Esophagus (tissue), 2 donors: ENCODE data around the gene PDZD2. TPM values are rescaled to one million over a fixed set of nuclear protein-coding genes. Genes with fewer than 3 reads are reported as not detected.

Experiments used
- H3K27ac ChIP-seq, 2 donors: one replicate each; pipeline ENCODE4 v1.5.1; 2013; ENCODE audit warnings: low read depth in 2 of 2, mild to moderate bottlenecking in 2 of 2, inconsistent platforms in 1 of 2, low read length in 1 of 2, moderate library complexity in 1 of 2
- H3K27me3 ChIP-seq, 2 donors: one replicate each; pipeline ENCODE4 v1.6.1; 2013; ENCODE audit warnings: low read length in 2 of 2, control low read depth in 1 of 2, mild to moderate bottlenecking in 1 of 2; ENCODE audit not compliant: insufficient read depth in 2 of 2, control insufficient read depth in 1 of 2
- H3K36me3 ChIP-seq, 2 donors: one replicate each; pipeline ENCODE4 v1.6.1; 2013; ENCODE audit warnings: low read length in 1 of 2; ENCODE audit not compliant: control insufficient read depth in 2 of 2, insufficient read depth in 2 of 2
- H3K4me1 ChIP-seq, 2 donors: one replicate each; pipeline ENCODE4 v1.6.1; 2013; ENCODE audit warnings: low read length in 1 of 2; ENCODE audit not compliant: control insufficient read depth in 2 of 2, insufficient read depth in 2 of 2
- H3K4me3 ChIP-seq, 2 donors: one replicate each; pipeline ENCODE4 v1.5.1; 2013; ENCODE audit warnings: low read length in 2 of 2, mild to moderate bottlenecking in 2 of 2, low read depth in 1 of 2, moderate library complexity in 1 of 2
- H3K9me3 ChIP-seq, 2 donors: one replicate each; pipeline ENCODE4 v1.6.1; 2013; ENCODE audit warnings: mild to moderate bottlenecking in 2 of 2, low read depth in 1 of 2, low read length in 1 of 2, moderate library complexity in 1 of 2; ENCODE audit not compliant: control insufficient read depth in 2 of 2, insufficient read depth in 1 of 2
- WGBS, 2 donors: extraction: QIAGEN DNeasy Blood & Tissue Kit; methylation state at CpG; one replicate each; pipeline ENCODE4 v1.1.7; 2013; 5-methylcytosine and 5-hydroxymethylcytosine counted together
- polyA plus RNA-seq, 2 donors: library from polyadenylated mRNA; stranded (reverse); fragments of 200-250 nt; gene quantifications; one replicate each; pipeline ENCODE4 v1.2.3, GENCODE V29; 2013
- donor health status: healthy with polysubstance abuse.
- donor health status: Bipolar disorder and iron deficiency.

Gene PDZD2
- polyA plus RNA-seq, 2 donors: 6.6 to 15.3 TPM

- Histone ChIP-seq H3K4me3 (no peak overlapping the region), H3K27ac (no peak overlapping the region), H3K36me3 (no peaks in the 10 kb centered on the region), H3K27me3 (no peaks in the 10 kb centered on the region), H3K9me3 (no peaks in the 10 kb centered on the region), H3K4me1 (peaks cover 0 to 5% of the 10 kb centered on the region in 2 donors)
- WGBS, 2 donors: 80 to 83% methylated on average over 7 of the region's 7 CpGs
Measured at GRCh38 chr5:31887556-31887955, 248.6 kb downstream of the PDZD2 start.

GRCh38 chr5:31888564-31888963, 249.6 kb downstream of the PDZD2 start:
- no peaks in the 10 kb centered on the region for H3K27me3 ChIP-seq
- H3K9me3 ChIP-seq: no peaks in the 10 kb centered on the region
- H3K36me3 ChIP-seq: no peaks in the 10 kb centered on the region
- no peak overlapping the region for H3K27ac ChIP-seq
- 73 to 80% methylated on average over 3 of the region's 3 CpGs for WGBS, 2 donors
- H3K4me1 ChIP-seq: peaks cover 0 to 5% of the 10 kb centered on the region in 2 donors
- no peak overlapping the region for H3K4me3 ChIP-seq

- no peak overlapping the region for H3K4me3 ChIP-seq
- no peaks in the 10 kb centered on the region for H3K27me3 ChIP-seq
- H3K9me3 ChIP-seq: no peaks in the 10 kb centered on the region
- WGBS, 2 donors: 36 to 43% methylated on average over 8 of the region's 8 CpGs
- H3K27ac ChIP-seq: no peak overlapping the region
- H3K4me1 ChIP-seq: peaks cover 0 to 5% of the 10 kb centered on the region in 2 donors
- no peaks in the 10 kb centered on the region for H3K36me3 ChIP-seq
Measured at GRCh38 chr5:31889001-31889561, 250.2 kb downstream of the PDZD2 start.

GRCh38 chr5:31890046-31890445, 251.1 kb downstream of the PDZD2 start:
- 62 to 67% methylated on average over 7 of the region's 7 CpGs for WGBS, 2 donors
- peaks cover 0 to 5% of the 10 kb centered on the region in 2 donors for H3K4me1 ChIP-seq

GRCh38 chr5:31894141-31894540, 255.2 kb downstream of the PDZD2 start:
- no peaks in the 10 kb centered on the region for H3K36me3 ChIP-seq
- peaks cover 0 to 4% of the 10 kb centered on the region in 2 donors for H3K4me1 ChIP-seq
- no peaks in the 10 kb centered on the region for H3K9me3 ChIP-seq
- H3K27ac ChIP-seq: no peak overlapping the region
- H3K27me3 ChIP-seq: no peaks in the 10 kb centered on the region
- no peak overlapping the region for H3K4me3 ChIP-seq
- WGBS, 2 donors: 77 to 84% methylated on average over 6 of the region's 6 CpGs

More at GRCh38 chr5:31890046-31890445, 251.1 kb downstream of the PDZD2 start:
- Histone ChIP-seq H3K27me3 (no peaks in the 10 kb centered on the region), H3K4me3 (no peak overlapping the region), H3K36me3 (no peaks in the 10 kb centered on the region), H3K27ac (no peak overlapping the region), H3K9me3 (no peaks in the 10 kb centered on the region)

- 70 to 82% methylated on average over 2 of the region's 2 CpGs for WGBS, 2 donors
- no peak overlapping the region for H3K4me3 ChIP-seq
- H3K9me3 ChIP-seq: no peaks in the 10 kb centered on the region
- no peaks in the 10 kb centered on the region for H3K27me3 ChIP-seq
- no peaks in the 10 kb centered on the region for H3K36me3 ChIP-seq
- no peak overlapping the region for H3K27ac ChIP-seq
- peaks cover 0 to 4% of the 10 kb centered on the region in 2 donors for H3K4me1 ChIP-seq
Measured at GRCh38 chr5:31895199-31895820, 256.4 kb downstream of the PDZD2 start.

- Histone ChIP-seq H3K4me1 (peaks cover 0 to 4% of the 10 kb centered on the region in 2 donors), H3K9me3 (no peaks in the 10 kb centered on the region), H3K4me3 (no peak overlapping the region), H3K27me3 (no peaks in the 10 kb centered on the region), H3K27ac (no peak overlapping the region), H3K36me3 (no peaks in the 10 kb centered on the region)
- WGBS, 2 donors: 58 to 66% methylated on average over 6 of the region's 6 CpGs
Measured at GRCh38 chr5:31898036-31898632, 259.2 kb downstream of the PDZD2 start.

GRCh38 chr5:31900296-31900865, 261.4 kb downstream of the PDZD2 start:
- no peaks in the 10 kb centered on the region for H3K27me3 ChIP-seq
- no peaks in the 10 kb centered on the region for H3K9me3 ChIP-seq
- no peak overlapping the region for H3K27ac ChIP-seq
- no peaks in the 10 kb centered on the region for H3K36me3 ChIP-seq
- peaks cover 0 to 4% of the 10 kb centered on the region in 2 donors for H3K4me1 ChIP-seq
- WGBS, 2 donors: 72 to 78% methylated on average over 5 of the region's 5 CpGs
- H3K4me3 ChIP-seq: no peak overlapping the region

- H3K27me3 ChIP-seq: no peaks in the 10 kb centered on the region
- H3K36me3 ChIP-seq: no peaks in the 10 kb centered on the region
- no peaks in the 10 kb centered on the region for H3K9me3 ChIP-seq
- WGBS, 2 donors: 77% methylated on average over 8 of the region's 8 CpGs
- H3K27ac ChIP-seq: no peak overlapping the region
- peaks cover 0 to 4% of the 10 kb centered on the region in 2 donors for H3K4me1 ChIP-seq
- H3K4me3 ChIP-seq: no peak overlapping the region
Measured at GRCh38 chr5:31901807-31902530, 263.0 kb downstream of the PDZD2 start.
